GM23338 (cell line): ENCODE measurements around the gene MOCS3. TPM values are rescaled to one million over a fixed set of nuclear protein-coding genes. Genes with fewer than 3 reads are reported as not detected.

ENCODE experiments used
- ATAC-seq: fragments of 200-7000 bp; cut with Tn5 transposase; 3 replicates; pipeline ENCODE4 v1.9.1; 2020
- DNase-seq: peaks from one replicate; pipeline ENCODE4 v3.0.0-alpha.2; 2015; ENCODE audit warnings: low spot score
- H2AFZ ChIP-seq: fragments of 200-600 bp; sonication (generic); 2 replicates; pipeline ENCODE4 v1.8.0; 2016; ENCODE audit warnings: antibody characterized with exemption, mild to moderate bottlenecking, moderate library complexity
- H3F3A ChIP-seq: fragments of 200-600 bp; sonication (generic); replicated peaks from 2 replicates; pipeline ENCODE4 v1.8.0; 2017; ENCODE audit warnings: antibody characterized with exemption, mixed run types, low read depth
- H3K27ac ChIP-seq: fragments of 200-600 bp; sonication (generic); 2 replicates; pipeline ENCODE4 v1.6.1; 2016; ENCODE audit warnings: low read depth
- H3K27me3 ChIP-seq: fragments of 200-600 bp; sonication (generic); 2 replicates; pipeline ENCODE4 v1.8.0; 2016; ENCODE audit warnings: mild to moderate bottlenecking, mixed run types, moderate library complexity; ENCODE audit not compliant: insufficient read depth
- H3K36me3 ChIP-seq: fragments of 200-600 bp; sonication (generic); 2 replicates; pipeline ENCODE4 v1.8.0; 2016; ENCODE audit warnings: mild to moderate bottlenecking; ENCODE audit not compliant: insufficient read depth
- H3K4me1 ChIP-seq: fragments of 200-600 bp; sonication (generic); 2 replicates; pipeline ENCODE4 v1.8.0; 2016; ENCODE audit warnings: mild to moderate bottlenecking, moderate library complexity; ENCODE audit not compliant: insufficient read depth
- H3K4me2 ChIP-seq: fragments of 200-600 bp; sonication (generic); 2 replicates; pipeline ENCODE4 v1.7.1; 2017; ENCODE audit warnings: mixed run types
- H3K4me3 ChIP-seq: fragments of 200-600 bp; sonication (generic); 2 replicates; pipeline ENCODE4 v1.6.1; 2016; ENCODE audit warnings: mixed run types
- H3K79me2 ChIP-seq: fragments of 200-600 bp; sonication (generic); replicated peaks from 2 replicates; pipeline ENCODE4 v1.8.0; 2017; ENCODE audit warnings: mild to moderate bottlenecking; ENCODE audit not compliant: insufficient read depth
- H3K9me2 ChIP-seq: fragments of 200-600 bp; sonication (generic); 2 replicates; pipeline ENCODE4 v1.8.0; 2017; ENCODE audit not compliant: insufficient read depth
- H4K20me1 ChIP-seq: fragments of 200-600 bp; sonication (generic); replicated peaks from 2 replicates; pipeline ENCODE4 v1.8.0; 2017; ENCODE audit warnings: mild to moderate bottlenecking; ENCODE audit not compliant: insufficient read depth
- H3K27ac Mint-ChIP-seq: 2 replicates; pipeline ENCODE4 v1.8.0; 2020; ENCODE audit warnings: inconsistent platforms, mild to moderate bottlenecking, moderate library complexity, mixed read lengths
- H3K27me3 Mint-ChIP-seq: 3 replicates; pipeline ENCODE4 v1.8.0; 2022; ENCODE audit warnings: low read depth, mild to moderate bottlenecking, moderate library complexity, mixed read lengths, inconsistent platforms; ENCODE audit not compliant: insufficient read depth, poor library complexity
- H3K36me3 Mint-ChIP-seq: 3 replicates; pipeline ENCODE4 v1.8.0; 2021; ENCODE audit warnings: low read depth, mild to moderate bottlenecking, inconsistent platforms, moderate library complexity, mixed read lengths
- H3K4me1 Mint-ChIP-seq: 3 replicates; pipeline ENCODE4 v1.8.0; 2020; ENCODE audit warnings: mild to moderate bottlenecking, inconsistent platforms, mixed read lengths
- H3K4me3 Mint-ChIP-seq: 3 replicates; pipeline ENCODE4 v1.8.0; 2021; ENCODE audit warnings: moderate library complexity, mild to moderate bottlenecking, inconsistent platforms, mixed read lengths
- H3K9me3 Mint-ChIP-seq: 3 replicates; pipeline ENCODE4 v1.8.0; 2020; ENCODE audit warnings: moderate library complexity, mild to moderate bottlenecking, inconsistent platforms, mixed read lengths
- STAT1 ChIP-seq: IDR thresholded peaks from one replicate; pipeline ENCODE4 v1.6.1; 2016; ENCODE audit warnings: antibody characterized with exemption; ENCODE audit not compliant: unreplicated experiment
- polyA plus RNA-seq: library from polyadenylated mRNA; unstranded; fragments of >200 nt; fragmentation: Nextera tagmentation; extraction: Ambion mirVana; gene quantifications from 2 replicates; pipeline ENCODE4 v1.2.1, GENCODE V29; 2016
- total RNA-seq: library from RNA; depleted of rRNA; stranded (reverse); fragments of >200 nt; shearing (Covaris generic); gene quantifications from 2 replicates; pipeline ENCODE4 v1.2.3, GENCODE V29; 2014
- TF ChIP-seq, protein P1 (sequence below): IDR thresholded peaks from one replicate; pipeline ENCODE4 v1.6.1; 2018; ENCODE audit warnings: antibody characterized with exemption; ENCODE audit not compliant: unreplicated experiment
- TF ChIP-seq, protein P2 (sequence below): fragments of 250-450 bp; sonication (Bioruptor Pico); IDR thresholded peaks from 2 replicates; pipeline ENCODE4 v1.5.0; 2020; ENCODE audit warnings: mild to moderate bottlenecking, moderate library complexity

MOCS3 gene
- total and polyA plus RNA-seq, 2 experiments from 2014 or later = 2.2 to 9.1 TPM

DNA sequence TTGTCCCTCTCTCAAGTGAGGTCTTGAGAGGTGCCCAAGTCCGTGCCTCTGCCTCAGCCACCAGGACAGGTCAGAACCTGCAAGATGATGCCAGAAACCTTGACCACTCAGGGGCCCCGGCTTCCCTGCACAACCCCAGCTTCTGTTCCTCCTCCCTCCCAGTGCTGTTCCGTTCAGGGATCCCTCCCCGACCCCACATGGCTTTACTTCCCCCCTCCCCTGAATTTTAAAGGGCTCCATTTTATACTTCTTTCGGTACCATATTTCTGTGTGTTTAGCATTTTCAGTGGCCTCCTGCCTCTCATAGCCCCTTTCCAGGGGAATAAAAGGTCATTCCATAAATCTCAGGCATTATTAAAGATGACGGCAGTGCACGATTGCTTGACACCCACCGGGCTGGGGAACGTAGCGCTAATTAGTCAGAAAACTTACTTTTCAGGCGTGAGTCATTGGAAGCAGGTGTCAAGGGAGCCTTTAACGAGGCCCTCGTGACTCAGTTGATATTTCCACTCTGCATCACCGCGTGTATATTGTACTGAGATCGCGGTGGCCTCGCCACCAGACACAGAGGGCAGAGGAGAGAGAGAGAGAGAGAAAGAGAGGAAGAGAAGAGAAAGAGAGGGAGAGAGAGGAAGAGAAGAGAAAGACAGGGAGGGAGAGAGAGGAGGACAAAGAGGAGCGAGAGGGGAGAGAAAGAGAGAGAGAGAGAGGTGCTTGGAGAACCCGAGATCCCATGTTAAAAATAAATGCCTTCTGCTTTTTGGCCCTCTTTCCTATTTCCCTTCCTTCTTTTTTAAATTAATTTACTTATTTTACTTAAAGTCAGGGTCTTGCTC, 43.0 kb downstream of the MOCS3 start:
- no peak overlapping the region for H3K27ac ChIP-seq
- DNase-seq (no peak), ATAC-seq (no peak)
- H3K4me1 Mint-ChIP-seq = peaks cover 4% of the 10 kb centered on the region; the same call in 2 of the 3 replicates
- no peaks in the 10 kb centered on the region for H3F3A ChIP-seq
- H2AFZ ChIP-seq = no peak overlapping the region
- no peak overlapping the region for H3K27ac Mint-ChIP-seq
- H3K36me3 ChIP-seq = no peaks in the 10 kb centered on the region
- no peaks in the 10 kb centered on the region for H3K9me3 Mint-ChIP-seq
- no peaks in the 10 kb centered on the region for H4K20me1 ChIP-seq
- TF ChIP-seq STAT1 = no peak
- no peaks in the 10 kb centered on the region for H3K27me3 ChIP-seq
- H3K4me2 ChIP-seq = no peak overlapping the region
- H3K9me2 ChIP-seq = no peaks in the 10 kb centered on the region
- H3K4me3 Mint-ChIP-seq = no peak overlapping the region
- no peak overlapping the region for H3K4me3 ChIP-seq
- no peaks in the 10 kb centered on the region for H3K79me2 ChIP-seq
- peaks cover 10% of the 10 kb centered on the region; the same call in 1 of the 3 replicates for H3K36me3 Mint-ChIP-seq
- no peaks in the 10 kb centered on the region for H3K4me1 ChIP-seq
- H3K27me3 Mint-ChIP-seq = peaks cover 4% of the 10 kb centered on the region

DNA sequence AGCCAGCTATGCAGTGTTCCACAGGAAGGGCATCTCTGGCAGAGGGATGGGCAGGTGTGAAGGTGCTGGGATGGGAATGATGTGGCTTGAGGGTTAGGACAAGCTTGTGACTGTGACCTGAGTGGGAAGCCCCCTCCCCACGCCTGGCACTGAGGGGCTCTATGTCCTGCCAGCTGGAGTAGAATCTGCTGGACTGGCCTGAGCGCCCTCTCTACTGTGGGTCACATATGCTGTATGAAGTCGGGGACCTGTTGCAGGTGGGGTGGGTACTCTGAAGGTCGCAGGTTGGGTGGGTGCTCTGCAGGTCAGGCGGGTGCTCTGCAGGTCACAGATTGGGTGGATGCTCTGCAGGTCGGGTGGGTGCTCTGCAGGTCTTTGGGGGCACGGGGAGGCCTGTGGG, 44.0 kb downstream of the MOCS3 start:
- H2AFZ ChIP-seq = no peak overlapping the region
- no peak overlapping the region for H3K4me3 ChIP-seq
- Mint-ChIP-seq H3K27ac (no peak overlapping the region), H3K36me3 (peaks cover 10% of the 10 kb centered on the region; the same call in 1 of the 3 replicates), H3K9me3 (no peaks in the 10 kb centered on the region), H3K4me1 (peaks cover 4% of the 10 kb centered on the region; the same call in 2 of the 3 replicates), H3K4me3 (no peak overlapping the region), H3K27me3 (peaks cover 4% of the 10 kb centered on the region)
- H4K20me1 ChIP-seq = no peaks in the 10 kb centered on the region
- H3K79me2 ChIP-seq = no peaks in the 10 kb centered on the region
- no peaks in the 10 kb centered on the region for H3K27me3 ChIP-seq
- DNase-seq (no peak), ATAC-seq (no peak)
- H3K36me3 ChIP-seq = no peaks in the 10 kb centered on the region
- no peaks in the 10 kb centered on the region for H3K4me1 ChIP-seq
- H3K9me2 ChIP-seq = no peaks in the 10 kb centered on the region
- H3K27ac ChIP-seq = no peak overlapping the region
- TF ChIP-seq, protein P1, sequence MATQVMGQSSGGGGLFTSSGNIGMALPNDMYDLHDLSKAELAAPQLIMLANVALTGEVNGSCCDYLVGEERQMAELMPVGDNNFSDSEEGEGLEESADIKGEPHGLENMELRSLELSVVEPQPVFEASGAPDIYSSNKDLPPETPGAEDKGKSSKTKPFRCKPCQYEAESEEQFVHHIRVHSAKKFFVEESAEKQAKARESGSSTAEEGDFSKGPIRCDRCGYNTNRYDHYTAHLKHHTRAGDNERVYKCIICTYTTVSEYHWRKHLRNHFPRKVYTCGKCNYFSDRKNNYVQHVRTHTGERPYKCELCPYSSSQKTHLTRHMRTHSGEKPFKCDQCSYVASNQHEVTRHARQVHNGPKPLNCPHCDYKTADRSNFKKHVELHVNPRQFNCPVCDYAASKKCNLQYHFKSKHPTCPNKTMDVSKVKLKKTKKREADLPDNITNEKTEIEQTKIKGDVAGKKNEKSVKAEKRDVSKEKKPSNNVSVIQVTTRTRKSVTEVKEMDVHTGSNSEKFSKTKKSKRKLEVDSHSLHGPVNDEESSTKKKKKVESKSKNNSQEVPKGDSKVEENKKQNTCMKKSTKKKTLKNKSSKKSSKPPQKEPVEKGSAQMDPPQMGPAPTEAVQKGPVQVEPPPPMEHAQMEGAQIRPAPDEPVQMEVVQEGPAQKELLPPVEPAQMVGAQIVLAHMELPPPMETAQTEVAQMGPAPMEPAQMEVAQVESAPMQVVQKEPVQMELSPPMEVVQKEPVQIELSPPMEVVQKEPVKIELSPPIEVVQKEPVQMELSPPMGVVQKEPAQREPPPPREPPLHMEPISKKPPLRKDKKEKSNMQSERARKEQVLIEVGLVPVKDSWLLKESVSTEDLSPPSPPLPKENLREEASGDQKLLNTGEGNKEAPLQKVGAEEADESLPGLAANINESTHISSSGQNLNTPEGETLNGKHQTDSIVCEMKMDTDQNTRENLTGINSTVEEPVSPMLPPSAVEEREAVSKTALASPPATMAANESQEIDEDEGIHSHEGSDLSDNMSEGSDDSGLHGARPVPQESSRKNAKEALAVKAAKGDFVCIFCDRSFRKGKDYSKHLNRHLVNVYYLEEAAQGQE = no peak
- TF ChIP-seq, protein P2, sequence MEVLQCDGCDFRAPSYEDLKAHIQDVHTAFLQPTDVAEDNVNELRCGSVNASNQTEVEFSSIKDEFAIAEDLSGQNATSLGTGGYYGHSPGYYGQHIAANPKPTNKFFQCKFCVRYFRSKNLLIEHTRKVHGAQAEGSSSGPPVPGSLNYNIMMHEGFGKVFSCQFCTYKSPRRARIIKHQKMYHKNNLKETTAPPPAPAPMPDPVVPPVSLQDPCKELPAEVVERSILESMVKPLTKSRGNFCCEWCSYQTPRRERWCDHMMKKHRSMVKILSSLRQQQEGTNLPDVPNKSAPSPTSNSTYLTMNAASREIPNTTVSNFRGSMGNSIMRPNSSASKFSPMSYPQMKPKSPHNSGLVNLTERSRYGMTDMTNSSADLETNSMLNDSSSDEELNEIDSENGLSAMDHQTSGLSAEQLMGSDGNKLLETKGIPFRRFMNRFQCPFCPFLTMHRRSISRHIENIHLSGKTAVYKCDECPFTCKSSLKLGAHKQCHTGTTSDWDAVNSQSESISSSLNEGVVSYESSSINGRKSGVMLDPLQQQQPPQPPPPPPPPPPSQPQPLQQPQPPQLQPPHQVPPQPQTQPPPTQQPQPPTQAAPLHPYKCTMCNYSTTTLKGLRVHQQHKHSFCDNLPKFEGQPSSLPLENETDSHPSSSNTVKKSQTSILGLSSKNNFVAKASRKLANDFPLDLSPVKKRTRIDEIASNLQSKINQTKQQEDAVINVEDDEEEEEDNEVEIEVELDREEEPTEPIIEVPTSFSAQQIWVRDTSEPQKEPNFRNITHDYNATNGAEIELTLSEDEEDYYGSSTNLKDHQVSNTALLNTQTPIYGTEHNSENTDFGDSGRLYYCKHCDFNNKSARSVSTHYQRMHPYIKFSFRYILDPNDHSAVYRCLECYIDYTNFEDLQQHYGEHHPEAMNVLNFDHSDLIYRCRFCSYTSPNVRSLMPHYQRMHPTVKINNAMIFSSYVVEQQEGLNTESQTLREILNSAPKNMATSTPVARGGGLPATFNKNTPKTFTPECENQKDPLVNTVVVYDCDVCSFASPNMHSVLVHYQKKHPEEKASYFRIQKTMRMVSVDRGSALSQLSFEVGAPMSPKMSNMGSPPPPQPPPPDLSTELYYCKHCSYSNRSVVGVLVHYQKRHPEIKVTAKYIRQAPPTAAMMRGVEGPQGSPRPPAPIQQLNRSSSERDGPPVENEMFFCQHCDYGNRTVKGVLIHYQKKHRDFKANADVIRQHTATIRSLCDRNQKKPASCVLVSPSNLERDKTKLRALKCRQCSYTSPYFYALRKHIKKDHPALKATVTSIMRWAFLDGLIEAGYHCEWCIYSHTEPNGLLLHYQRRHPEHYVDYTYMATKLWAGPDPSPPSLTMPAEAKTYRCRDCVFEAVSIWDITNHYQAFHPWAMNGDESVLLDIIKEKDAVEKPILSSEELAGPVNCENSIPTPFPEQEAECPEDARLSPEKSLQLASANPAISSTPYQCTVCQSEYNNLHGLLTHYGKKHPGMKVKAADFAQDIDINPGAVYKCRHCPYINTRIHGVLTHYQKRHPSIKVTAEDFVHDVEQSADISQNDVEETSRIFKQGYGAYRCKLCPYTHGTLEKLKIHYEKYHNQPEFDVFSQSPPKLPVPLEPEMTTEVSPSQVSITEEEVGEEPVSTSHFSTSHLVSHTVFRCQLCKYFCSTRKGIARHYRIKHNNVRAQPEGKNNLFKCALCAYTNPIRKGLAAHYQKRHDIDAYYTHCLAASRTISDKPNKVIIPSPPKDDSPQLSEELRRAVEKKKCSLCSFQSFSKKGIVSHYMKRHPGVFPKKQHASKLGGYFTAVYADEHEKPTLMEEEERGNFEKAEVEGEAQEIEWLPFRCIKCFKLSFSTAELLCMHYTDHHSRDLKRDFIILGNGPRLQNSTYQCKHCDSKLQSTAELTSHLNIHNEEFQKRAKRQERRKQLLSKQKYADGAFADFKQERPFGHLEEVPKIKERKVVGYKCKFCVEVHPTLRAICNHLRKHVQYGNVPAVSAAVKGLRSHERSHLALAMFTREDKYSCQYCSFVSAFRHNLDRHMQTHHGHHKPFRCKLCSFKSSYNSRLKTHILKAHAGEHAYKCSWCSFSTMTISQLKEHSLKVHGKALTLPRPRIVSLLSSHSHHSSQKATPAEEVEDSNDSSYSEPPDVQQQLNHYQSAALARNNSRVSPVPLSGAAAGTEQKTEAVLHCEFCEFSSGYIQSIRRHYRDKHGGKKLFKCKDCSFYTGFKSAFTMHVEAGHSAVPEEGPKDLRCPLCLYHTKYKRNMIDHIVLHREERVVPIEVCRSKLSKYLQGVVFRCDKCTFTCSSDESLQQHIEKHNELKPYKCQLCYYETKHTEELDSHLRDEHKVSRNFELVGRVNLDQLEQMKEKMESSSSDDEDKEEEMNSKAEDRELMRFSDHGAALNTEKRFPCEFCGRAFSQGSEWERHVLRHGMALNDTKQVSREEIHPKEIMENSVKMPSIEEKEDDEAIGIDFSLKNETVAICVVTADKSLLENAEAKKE (CRISPR knock-in tag) = no peak
- H3K4me2 ChIP-seq = no peak overlapping the region
- no peaks in the 10 kb centered on the region for H3F3A ChIP-seq
